Measurements from ENCODE around the gene EFNA2.

The EFNA2 gene

DNA sequence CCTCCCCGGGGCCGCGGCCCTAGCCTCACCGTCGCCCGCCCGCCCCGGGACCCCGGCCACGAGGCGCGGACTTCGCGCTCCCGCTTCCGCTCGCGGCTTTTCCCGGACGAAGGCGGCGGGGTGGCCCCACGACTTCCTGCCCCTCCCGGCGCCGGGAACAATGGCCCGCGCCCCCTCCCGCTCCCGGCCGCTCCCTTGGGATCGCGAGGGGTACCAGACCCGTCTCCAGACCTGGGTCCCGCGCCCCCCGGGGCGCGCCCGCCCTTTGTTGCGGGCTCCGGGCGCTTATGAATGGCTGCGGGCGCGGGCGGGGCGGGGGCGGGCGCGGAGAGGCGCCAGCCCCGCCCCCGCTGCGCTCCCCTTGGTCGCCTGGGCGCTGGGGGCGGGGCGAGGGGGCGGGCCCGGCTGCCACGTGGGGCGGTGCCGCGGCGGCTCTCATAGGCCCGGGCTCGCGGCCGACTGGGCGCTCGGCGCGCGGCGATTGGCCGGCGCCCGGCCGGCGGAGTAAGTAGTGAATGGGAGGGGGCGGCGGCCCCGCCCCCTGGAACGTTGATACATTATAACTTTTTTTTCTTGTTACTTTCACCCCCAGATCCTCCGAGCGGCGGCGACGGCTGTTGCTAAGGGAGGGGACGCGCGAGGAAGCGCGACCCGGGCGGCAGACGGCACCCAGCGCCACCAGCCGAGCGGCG is 36.2 kb upstream of the EFNA2 start:
- peak; percentile 84 for DNase-seq (ENCODE audit: low read depth, low spot score)

GRCh38 chr19:1249990-1250436 is 35.7 kb upstream of the EFNA2 start:
- DNase-seq (ENCODE audit: low read depth, low spot score), result no peak

- DNase-seq (ENCODE audit: low read depth, low spot score), result no peak
Measured at GRCh38 chr19:1250437-1251260, 35.0 kb upstream of the EFNA2 start.

GRCh38 chr19:1251330-1252220 is 34.1 kb upstream of the EFNA2 start:
- DNase-seq (ENCODE audit: low read depth, low spot score), result no peak

GRCh38 chr19:1252221-1252820 is 33.4 kb upstream of the EFNA2 start:
- DNase-seq (ENCODE audit: low read depth, low spot score), result no peak

GRCh38 chr19:1252821-1253513 is 32.7 kb upstream of the EFNA2 start:
- DNase-seq (ENCODE audit: low read depth, low spot score), result no peak

- no peak for DNase-seq (ENCODE audit: low read depth, low spot score)
Measured at GRCh38 chr19:1253514-1254080, 32.1 kb upstream of the EFNA2 start.

GRCh38 chr19:1254081-1254527 is 31.6 kb upstream of the EFNA2 start:
- DNase-seq (ENCODE audit: low read depth, low spot score), result no peak

GRCh38 chr19:1254530-1255185 is 31.0 kb upstream of the EFNA2 start:
- no peak for DNase-seq (ENCODE audit: low read depth, low spot score)

DNA sequence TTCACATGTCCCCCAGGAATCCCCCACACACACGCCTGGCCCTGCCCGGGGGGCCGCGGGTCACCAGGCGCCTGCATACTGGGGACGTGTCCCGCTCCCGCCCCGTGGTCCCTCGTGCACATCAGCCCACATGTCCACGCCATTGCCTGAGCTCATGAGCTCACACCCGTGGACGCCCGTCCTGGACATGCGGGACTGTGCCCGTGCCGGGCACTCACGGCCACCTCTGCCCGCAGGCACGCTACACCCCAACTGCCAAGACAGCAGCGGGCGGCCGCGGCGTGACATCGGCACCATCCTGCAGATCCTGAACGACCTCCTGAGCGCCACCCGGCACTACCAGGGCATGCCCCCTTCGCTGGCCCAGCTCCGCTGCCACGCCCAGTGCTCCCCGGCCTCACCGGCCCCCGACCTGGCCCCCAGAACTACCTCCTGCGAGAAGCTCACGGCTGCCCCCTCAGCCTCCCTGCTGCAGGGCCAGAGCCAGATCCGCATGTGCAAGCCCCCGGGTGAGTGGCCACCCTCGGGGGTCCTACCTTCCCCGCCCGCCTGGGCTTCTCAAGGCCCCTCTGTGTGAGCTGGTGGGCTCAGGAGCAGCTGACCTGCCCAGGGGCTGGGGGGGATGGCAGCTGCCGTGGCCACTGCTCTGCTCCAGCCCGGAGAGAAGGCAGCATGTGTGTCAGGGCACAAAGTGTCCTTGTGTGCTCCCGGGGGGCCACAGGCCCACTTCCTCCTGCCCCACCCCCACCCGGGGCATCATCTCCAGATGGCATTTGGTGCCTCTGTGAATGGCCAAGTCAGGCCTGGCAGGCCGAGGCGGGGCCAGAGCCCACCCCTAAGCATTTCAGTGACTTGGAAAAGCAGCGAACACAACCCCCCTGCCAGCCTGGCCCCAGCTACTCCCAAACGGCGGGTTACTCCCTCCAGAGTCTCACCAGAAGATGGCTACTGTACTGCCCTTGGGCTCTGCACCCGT is 30.2 kb upstream of the EFNA2 start:
- DNase-seq (ENCODE audit: low read depth, low spot score), result no peak

GRCh38 chr19:1256646-1257474 is 28.8 kb upstream of the EFNA2 start:
- DNase-seq (ENCODE audit: low read depth, low spot score), result no peak

- DNase-seq (ENCODE audit: low read depth, low spot score), result no peak
Measured at GRCh38 chr19:1257475-1258162, 28.1 kb upstream of the EFNA2 start.

GRCh38 chr19:1258163-1258492 is 27.5 kb upstream of the EFNA2 start:
- no peak for DNase-seq (ENCODE audit: low read depth, low spot score)

GRCh38 chr19:1258707-1259205 is 26.9 kb upstream of the EFNA2 start:
- DNase-seq (ENCODE audit: low read depth, low spot score), result no peak

DNA sequence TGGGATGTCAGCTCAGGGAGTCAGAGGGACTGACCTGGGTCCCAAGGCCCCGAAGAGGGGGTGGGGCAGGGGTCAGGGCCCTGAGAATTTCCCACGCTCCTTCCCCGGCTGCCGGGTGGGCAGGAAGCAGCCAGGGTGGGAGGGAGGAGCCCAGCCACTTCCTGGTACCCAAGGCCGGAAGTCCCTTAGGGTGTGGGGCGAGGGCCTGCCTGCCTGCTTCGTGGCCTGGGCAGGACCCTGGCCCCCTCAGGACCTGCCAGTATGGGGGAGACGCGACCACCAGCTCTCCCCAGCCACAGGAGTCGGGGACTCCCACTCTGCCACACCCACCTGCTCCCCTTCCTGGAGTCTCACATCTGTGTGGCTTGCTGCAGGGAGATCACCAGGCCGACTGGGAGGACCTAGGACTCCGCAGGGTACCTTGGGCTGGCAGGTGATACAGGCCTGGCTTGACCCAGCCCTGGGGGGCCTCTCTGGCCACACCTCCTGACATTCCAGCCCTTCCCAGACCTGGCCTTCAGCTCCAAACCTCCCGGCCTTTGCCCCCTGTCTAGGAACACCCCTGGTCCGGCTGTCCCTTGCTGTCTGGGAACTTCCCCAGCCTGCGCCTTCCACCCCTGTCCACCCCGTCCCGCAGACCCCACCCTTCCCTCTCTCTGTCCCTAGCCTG is 26.3 kb upstream of the EFNA2 start:
- no peak for DNase-seq (ENCODE audit: low read depth, low spot score)

DNA sequence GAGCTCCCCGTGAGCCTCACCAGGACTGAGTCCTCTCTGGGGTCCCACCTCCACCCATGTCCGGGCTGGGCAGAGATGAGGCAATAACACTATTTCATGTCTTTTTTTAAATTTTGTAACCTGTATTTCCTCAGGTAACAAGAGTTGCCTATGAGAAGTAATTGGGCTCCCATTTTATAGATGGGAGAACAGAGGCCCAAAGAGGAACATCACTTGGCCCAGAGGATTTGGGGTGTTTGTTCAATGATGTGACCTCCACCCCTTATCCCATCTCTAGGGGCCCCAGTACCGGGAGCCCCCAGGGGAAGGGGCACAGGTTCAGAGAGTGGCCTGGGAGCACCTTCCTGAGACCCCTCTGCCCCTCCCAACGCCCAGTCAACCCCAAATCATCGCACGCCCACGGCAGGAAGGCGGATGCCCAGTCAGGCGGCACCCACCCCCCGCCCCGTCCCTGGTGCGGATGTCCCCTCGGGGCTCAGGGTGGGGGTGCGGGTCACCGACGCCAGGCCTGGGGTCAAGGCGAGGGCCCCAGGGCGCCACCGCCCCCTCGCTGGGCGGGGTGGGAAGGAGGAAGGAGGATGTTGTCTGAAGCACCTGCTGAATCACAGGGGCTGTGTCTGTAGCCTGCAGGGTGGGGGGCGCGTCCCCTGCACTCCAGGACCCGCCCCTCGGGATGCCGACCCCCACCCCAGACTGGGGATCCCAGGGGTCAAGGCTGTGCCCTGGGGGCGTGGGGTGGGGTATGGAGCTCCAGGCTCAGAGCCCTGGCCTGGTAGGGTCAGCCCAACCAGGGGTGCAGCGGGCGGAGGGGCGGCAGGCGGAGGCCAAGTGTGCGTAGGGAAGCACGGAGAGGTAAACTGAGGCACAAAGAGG is 25.6 kb upstream of the EFNA2 start:
- DNase-seq (ENCODE audit: low read depth, low spot score), result no peak
